HG03103 (cell line): ENCODE results near the gene HSD11B1L.
"Not testable (repeated sequence)": the region's sequence is repeated elsewhere in the genome, so short reads cannot be mapped to it uniquely, and the experiment has no call there.

Source experiments
- ATAC-seq: cut with Tn5 transposase; IDR thresholded peaks from one replicate; pipeline ENCODE4 v1.9.1; 2021; ENCODE audit warnings: low read depth; ENCODE audit not compliant: unreplicated experiment

The HSD11B1L gene

DNA sequence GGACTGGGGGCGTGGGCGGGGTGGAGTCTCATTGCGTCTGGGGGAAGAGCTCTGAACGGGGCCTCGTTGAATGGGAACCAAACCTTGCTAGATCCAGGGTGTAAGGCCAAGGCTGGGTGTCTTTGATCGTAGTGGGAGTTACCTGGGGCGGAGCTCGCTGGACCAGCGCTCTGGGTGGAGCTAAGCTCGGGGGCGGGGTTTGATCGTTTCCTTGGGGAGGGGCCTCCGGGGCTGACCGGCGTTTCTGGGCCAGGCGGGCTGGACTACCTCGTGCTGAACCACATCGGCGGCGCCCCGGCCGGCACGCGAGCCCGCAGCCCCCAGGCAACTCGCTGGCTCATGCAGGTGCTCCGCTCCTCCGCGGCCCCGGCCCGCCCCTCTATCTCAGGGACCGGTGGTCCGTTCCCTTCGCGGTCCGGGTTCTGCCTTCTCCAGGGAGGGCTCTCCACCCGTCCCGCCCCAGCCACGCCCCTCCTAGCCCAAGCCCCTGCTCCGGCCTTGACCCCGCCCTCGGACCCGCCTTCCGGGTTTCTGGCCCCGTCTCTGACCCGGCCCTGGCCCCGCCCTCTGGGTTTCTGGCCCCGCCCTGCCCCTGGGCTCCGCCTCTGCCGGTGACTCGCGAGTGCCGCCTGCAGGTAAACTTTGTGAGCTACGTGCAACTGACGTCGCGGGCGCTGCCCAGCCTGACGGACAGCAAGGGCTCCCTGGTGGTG, 6.0 kb downstream of the HSD11B1L start:
- peak; percentile 45 for ATAC-seq

DNA sequence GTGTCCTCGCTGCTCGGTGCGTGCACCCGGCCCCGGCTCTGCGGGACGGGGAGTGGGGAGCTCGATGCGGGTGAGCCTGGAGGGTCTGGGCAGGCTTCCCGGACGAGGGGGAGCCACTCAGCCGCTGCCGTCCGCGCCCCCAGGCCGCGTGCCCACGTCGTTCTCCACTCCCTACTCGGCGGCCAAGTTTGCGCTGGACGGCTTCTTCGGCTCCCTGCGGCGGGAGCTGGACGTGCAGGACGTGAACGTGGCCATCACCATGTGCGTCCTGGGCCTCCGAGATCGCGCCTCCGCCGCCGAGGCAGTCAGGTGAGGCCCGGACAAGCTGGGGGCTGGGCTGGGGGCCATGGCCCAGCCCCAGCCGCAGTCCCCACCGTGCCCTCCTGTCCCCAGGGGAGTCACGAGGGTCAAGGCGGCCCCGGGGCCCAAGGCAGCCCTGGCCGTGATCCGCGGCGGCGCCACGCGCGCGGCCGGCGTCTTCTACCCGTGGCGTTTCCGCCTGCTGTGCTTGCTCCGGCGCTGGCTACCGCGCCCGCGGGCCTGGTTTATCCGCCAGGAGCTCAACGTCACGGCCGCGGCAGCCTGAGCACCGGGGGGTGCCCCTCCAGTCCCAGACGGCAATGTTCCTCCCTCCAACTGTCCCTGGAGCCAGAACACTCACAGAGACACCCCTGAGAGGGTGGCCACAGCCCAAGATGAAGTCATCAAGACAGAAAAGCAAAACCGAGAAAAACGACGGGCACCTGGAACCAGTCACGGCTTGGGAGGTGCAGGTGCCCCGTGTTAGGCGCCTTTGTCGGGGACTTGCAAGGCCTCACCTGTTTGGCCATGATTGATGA, 6.8 kb downstream of the HSD11B1L start:
- no peak for ATAC-seq

DNA sequence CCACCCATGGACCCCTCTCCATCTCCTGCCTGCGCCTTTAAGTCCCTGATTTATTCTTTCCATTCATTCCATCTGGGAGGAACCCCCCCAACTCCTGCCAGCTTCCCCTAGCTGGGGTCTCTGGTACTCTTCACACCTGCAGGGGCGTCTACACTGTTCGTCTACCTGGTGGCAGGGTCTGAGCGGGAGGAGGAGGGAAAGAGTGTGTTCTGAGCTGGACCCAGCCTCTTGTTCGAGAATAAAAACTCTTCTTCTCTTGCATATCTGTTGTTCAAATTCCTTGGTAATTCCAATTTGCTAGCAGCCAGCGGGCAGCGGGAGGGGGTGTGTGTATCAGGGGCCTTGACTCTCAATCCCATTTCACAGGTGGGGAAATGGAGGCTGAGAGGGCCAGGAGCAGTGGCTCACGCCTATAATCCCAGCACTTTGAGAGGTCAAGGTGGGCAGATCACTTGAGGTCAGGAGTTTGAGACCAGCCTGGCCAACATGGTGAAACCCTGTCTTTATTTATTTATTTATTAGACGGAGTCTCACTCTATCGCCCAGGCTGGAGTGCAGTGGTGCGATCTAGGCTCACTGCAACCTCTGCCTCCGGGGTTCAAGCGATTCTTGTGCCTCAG, 7.5 kb downstream of the HSD11B1L start:
- ATAC-seq, result not testable (repeated sequence)

DNA sequence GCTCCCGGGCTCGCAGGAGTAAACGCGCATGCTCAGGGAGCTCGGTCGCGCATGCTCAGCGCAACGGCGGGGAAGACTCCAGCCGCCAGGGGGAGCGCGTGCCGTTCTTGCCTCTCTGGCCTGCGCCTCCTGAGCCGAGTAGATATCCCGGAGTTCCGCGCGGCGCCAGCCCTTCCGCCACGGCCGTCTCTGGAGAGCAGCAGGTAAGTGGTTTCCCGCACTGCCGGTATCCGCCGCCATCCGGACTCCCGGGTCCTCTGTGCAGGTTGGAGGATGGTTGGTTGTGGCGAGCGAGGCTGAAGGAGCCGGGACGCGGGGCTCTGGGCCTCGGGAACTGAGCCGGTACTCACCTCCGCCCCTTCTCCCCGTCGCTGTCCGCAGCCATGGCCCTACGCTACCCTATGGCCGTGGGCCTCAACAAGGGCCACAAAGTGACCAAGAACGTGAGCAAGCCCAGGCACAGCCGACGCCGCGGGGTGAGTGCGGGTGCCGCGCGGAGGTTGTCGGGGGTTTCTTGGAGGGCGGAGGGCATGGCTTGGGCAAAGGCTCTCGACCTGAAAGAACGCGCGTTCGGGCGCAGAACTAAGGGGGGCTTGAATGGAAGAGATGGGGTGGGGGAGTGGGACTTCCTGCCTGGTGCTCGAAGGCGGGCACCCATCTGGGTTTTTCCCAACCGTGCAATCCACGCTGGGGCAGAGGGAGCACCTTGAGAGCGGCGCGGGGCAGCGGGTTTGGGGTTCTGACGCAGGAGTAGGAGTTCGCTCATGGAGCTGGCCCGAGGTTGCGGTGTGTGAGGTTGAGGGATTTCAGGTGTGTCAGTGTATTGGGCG, 9.5 kb downstream of the HSD11B1L start, which contains the start of gene RPL36:
Gene RPL36 (plus strand): TSS at position 171 of the 830 bp plus-strand sequence. CDS start 213 bp downstream, at position 384.
- ATAC-seq, result peak; percentile 43

DNA sequence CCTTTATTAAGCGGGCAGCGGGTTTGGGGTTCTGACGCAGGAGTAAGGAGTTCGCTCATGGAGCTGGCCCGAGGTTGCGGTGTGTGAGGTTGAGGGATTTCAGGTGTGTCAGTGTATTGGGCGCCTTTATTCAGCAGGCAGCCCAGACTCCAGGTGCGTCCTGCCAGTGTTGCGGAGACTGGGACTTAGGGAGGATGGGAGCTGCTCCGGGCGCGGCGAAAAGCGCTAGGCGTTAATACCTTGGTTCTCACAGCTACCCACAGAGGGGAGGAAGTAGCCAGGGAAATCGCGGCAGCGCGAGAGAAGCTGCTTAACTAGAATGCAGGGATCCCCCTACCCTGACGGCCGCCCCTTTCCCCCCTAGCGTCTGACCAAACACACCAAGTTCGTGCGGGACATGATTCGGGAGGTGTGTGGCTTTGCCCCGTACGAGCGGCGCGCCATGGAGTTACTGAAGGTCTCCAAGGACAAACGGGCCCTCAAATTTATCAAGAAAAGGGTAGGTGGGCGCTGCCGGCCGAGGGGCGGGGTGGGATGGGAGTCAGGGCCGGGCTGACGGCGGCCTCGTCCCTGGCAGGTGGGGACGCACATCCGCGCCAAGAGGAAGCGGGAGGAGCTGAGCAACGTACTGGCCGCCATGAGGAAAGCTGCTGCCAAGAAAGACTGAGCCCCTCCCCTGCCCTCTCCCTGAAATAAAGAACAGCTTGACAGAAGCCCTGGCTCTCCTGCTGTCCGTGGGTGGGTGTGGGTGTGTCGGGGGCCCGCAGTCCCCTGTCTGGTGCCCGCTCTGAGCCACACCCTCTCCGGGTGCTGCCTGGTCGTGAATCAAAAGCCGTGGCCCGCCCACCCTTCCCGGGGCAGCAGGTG, 10.4 kb downstream of the HSD11B1L start:
- no peak for ATAC-seq

DNA sequence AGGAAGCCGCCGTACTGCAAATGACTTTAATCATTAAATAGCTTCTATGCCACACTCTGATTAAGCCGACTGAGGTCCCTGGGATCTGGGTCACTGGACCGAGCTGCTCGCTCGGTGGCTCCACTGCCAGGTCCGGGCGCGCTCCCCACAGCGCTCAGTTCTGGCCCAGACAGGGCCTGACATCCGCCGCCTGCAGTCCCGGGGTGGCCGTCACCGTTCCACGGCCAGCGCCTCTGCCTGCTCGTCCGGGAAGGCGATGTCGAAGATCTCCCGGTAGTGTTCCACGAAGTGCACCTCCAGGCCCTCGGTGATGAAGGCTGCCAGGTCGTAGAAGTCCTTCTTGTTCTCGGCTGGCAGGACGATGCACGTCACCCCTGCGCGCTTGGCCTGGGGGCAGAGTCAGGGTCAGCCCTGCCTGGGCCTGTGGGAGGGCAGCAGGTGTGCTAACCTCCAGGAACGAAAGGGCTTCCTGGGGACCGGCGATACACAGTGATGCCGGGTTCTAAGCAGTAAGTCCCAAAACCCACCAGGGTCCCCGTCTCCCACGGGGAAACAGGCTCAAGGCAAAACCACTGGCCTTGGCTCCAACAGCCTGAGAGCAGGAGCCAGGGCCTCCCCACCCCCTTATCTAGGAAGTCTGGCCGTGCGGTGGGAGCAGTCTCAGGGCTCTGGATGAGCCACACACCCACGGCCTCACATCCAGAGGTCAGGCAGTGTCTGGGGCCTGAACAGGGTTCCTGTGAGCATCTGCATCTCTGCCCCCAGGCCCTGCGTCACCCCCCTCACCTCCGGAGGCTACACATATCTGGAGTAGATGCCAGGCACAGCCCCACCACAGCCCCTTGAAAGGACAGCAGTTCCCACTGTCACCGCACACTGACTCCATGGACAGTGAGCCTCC, 11.2 kb downstream of the HSD11B1L start:
- ATAC-seq, result no peak

DNA sequence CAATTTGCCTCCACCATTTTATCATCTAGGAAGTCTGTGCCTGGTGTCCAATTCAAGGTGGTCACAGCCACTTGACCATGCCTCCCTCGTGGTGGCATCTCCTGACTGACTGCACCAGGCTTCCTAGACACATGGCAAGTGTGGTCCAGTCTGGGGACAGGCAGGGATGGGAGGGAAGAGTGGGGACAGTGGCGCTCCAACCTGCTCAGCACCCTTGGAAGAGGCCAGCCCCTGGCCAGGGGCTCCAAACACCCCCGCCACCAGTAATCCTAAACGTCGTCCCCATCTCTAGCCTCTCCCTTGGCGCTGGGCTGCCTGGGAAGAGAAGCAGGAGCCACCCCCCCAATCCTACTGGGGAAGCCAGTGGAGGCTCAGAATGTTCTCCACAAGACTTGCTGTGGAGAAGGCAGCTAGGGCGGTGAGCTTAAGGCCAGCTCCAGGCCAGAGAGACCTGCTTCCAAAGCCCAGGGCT, 11.9 kb downstream of the HSD11B1L start:
- no peak for ATAC-seq

DNA sequence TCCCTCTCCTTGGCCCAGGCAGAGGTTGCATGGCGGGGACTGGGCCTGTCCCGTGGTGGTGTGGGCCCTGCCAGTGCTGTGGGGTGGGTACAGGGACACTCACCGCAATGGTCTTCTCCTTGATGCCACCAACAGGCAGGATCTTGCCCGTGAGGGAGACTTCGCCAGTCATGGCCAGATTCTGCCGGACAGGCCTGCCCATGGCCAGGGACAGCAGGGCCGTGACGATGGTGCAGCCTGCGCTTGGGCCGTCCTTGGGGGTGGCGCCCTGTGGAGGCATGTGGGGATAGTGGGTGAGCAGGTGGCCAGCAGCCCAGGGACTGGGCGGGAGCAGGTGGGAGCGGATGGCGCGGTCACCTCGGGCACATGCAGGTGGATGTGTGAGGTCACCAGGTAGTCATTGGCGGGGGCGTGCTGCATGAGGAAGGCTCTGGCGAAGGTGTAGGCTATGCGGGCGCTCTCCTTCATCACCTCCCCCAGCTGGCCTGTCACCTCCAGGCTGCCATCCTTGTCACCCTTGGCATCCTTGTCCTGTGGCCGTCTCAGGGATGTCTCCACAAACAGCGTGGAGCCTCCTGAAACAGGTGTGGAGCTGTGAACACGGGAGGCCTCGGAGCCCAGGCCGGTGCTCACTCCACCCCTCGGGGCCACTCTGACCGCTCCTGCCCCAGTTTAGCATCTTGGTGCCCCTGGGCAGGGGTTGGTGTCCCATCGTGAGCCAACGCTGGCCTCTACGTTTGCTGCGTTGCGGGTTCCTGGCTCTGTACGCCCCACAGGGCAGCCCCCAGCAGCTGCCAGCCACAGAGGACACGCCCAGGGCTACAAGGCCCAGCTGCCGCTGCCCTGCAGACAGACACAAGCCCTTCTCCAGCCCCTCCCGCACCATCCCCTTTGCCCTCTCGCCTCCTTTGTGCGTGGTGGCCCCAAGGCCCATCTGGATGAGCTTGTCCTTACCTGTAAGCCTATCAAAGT, 12.7 kb downstream of the HSD11B1L start:
- no peak for ATAC-seq

DNA sequence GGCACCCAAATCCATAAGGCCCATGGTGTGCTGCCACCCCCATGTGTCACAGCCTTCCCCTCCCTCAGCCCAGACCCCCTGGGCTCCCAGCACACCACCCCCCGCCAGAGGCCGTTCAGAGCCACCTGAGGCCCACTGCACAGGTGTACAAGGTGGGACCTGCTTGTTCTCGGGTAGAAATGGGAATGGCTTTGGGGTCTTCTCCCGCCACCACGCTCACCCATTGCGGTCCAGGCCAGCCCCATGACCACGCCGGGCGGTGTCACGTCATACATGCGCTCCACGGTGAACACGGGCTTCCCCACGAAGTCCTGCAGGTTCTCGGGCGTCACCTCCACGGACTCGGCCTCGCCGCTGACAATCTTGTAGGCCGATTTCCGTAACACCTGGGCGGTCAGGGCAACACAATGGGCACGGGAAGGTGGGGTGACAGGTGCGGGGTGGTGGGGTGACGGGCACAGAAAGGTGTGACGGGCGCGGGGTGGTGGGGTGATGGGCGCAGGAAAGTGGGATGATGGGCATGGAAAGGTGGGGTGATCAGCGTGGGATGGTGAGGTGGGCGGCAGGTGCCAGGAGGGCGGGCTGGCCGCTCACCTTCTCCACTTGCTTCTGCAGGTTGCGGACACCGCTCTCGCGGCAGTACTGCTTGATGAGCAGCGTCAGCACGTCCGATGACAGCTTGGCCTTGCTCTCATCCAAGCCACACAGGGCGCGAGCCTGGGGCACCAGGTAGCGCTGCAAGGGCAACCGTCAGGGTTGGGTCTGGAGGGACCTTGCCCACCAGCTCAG, 13.5 kb downstream of the HSD11B1L start:
- no peak for ATAC-seq

DNA sequence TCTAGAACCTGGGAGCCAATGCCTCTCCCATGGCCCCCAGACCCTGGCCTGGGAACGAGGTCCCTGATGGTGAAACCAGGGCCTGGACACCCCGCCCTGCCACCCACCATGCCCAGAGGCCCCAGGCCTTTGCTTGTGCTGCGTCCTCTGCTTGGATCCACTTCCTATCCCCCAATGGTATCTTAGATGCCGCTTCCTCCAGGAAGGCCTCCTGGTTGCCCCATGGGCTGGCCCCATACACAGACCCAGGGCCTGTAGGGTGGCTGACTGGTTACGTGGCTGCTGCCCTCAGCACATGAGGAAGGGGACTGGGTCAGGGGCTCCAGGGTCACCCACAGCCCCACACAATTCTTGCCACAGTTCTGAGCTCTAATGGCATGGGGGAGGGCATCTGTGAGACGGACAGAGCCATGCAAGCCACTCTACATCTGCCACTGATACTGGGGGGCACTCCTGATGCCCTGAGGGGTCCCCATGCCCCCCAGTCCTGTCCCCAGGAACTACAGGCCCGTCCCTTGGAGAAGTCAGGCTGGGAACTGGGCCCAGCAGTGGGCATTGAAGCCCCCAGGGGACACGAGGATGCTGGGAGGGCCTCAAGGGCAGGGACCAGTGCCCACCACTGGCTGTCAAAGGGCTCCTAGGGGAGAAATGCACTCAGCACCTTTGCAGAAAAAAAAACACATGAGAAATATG, 14.3 kb downstream of the HSD11B1L start:
- no peak for ATAC-seq

DNA sequence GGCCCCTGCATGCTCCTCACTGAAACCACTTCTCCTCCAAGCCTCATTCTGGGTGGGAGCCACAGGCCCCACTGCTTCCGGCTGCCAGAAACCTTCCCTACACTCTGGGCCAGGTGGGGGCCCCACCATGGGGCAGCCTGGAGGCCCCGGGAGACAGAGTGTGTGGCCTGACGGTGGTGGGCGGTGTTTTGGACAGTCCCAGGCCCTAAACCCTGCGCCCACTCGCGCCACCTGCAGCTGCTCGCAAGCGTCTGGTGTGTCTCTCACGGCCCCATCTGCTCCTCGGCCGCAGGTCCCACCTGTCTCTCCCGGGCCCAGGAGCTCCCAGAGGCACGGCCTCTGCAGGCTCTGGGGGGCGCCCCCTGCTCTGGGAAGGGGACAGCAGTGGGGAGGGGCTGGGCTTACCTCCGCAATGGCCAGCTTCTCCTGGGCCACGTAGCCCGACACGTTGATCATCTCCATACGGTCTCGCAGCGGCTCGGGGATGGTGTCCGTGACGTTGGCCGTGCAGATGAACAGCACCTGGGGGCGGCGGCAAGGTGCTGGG, 14.9 kb downstream of the HSD11B1L start:
- no peak for ATAC-seq

DNA sequence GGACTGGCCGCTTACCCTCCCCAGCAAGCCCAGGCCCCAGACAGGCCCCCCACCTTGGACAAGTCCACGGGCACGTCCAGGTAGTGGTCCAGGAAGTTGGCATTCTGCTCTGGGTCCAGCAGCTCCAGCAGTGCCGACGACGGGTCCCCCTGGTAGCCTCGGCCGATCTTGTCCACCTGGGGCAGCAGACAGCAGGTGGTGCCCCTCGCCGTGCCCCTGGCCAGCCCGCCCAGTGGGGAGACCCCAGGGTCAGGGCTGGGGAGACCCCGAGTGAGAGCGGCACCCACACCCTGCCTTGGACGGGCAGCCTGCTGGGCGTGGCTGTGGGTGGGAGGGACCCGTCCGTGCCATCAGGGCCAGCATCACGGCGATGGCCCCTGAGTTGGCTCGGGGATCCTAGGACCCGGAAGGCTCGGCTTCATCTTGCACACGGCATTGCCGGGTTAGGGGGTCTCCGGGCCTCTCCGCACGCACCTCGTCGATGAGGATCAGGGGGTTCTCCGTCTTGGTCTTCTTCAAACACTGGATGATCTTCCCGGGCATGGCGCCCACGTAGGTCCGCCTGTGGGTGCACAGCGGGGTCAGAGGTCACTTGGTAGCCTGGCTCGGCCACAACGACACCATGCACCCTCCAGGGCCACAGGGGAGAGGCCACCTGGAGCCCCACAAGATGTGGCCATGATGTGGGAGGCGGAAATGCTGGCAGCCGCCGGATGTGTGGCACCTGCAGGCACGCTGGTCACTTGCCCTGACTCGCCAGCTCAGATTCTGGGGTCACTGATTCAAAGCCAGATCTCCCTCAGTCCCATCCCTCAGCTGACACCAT, 15.6 kb downstream of the HSD11B1L start:
- no peak for ATAC-seq

DNA sequence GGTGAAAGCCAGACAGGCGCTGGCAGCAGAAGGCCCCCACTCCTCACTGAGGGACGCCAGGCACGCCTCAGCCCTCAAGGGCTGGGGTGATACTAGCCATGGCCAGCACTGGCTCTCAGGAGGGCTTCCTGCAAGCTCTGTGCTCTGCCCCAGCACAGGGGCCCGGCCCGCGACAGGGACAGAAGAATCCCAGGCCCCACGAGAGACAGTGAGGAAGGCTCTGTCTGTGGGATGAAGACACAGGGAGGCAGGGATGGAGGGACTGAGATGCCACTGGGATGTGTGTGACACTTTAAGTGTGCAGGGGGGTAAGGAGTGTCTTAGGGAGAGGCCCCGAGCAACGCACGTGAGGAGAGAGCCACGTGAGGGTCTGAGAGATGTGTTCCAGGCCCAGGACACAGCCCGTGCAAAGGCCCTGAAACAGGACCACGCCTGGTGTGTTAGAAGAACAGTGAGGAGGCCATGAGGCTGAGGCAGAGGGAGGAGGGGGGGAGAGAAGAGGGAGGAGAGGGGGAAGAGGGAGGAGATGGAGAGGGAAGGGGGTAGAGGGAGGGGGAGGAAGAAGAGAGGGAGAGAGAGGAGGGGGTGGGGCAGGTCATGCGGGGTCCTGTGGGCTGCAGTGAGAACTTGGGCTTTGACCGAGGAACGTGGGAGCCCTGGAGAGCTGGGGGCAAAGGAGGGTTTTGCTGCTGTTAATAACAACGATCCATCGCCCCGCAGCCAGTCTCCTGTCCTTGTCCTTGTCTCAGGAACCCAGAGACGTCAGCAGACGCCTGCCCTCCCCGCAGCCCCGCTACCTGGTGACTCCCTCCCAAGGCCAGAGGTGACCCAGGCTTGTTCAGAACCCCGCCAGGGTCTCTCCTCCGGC, 16.4 kb downstream of the HSD11B1L start:
- ATAC-seq, result no peak
